Measurements from ENCODE around the gene RBBP5.
"Not testable (repeated sequence)": the region's sequence is repeated elsewhere in the genome, so short reads cannot be mapped to it uniquely, and the experiment has no call there.

RBBP5 gene

GRCh38 chr1:205121660-205122488, at the start of gene RBBP5:
RBBP5 (minus strand) TSS chr1:205121978; CDS start chr1:205121873, 105 bp downstream.
- peak; percentile 99 for ATAC-seq

- ATAC-seq: no peak
Observed at GRCh38 chr1:205171369-205171768, 49.6 kb upstream of the RBBP5 start.

- no peak for ATAC-seq
Observed at GRCh38 chr1:205170532-205171269, 48.9 kb upstream of the RBBP5 start.

- ATAC-seq: no peak
Observed at GRCh38 chr1:205169248-205169647, 47.5 kb upstream of the RBBP5 start.

GRCh38 chr1:205168291-205168690, 46.5 kb upstream of the RBBP5 start:
- no peak for ATAC-seq

GRCh38 chr1:205162301-205162700, 40.5 kb upstream of the RBBP5 start:
- ATAC-seq: no peak

- ATAC-seq: no peak
Observed at GRCh38 chr1:205161076-205161475, 39.3 kb upstream of the RBBP5 start.

- no peak for ATAC-seq
Observed at GRCh38 chr1:205158048-205158616, 36.4 kb upstream of the RBBP5 start.

- not testable (repeated sequence) for ATAC-seq
Observed at GRCh38 chr1:205155665-205156377, 34.0 kb upstream of the RBBP5 start.

- no peak for ATAC-seq
Observed at GRCh38 chr1:205152505-205152904, 30.7 kb upstream of the RBBP5 start.

- ATAC-seq: no peak
Observed at GRCh38 chr1:205150651-205151428, 29.1 kb upstream of the RBBP5 start.

GRCh38 chr1:205147191-205147835, 25.5 kb upstream of the RBBP5 start:
- ATAC-seq: no peak

- no peak for ATAC-seq
Observed at GRCh38 chr1:205144751-205145150, 23.0 kb upstream of the RBBP5 start.

GRCh38 chr1:205144046-205144720, 22.4 kb upstream of the RBBP5 start:
- ATAC-seq: no peak

GRCh38 chr1:205142102-205142469, 20.3 kb upstream of the RBBP5 start:
- ATAC-seq: no peak

GRCh38 chr1:205141236-205142101, 19.7 kb upstream of the RBBP5 start:
- peak; percentile 79 to 80 for ATAC-seq

GRCh38 chr1:205140113-205140512, 18.3 kb upstream of the RBBP5 start:
- ATAC-seq: no peak

- no peak for ATAC-seq
Observed at GRCh38 chr1:205137901-205138300, 16.1 kb upstream of the RBBP5 start.

GRCh38 chr1:205133287-205133686, 11.5 kb upstream of the RBBP5 start:
- ATAC-seq: no peak

- no peak for ATAC-seq
Observed at GRCh38 chr1:205129447-205130029, 7.8 kb upstream of the RBBP5 start.

Measured in activated CD4-positive, CD25-positive, alpha-beta regulatory T cell treated with anti-CD3 and anti-CD28 coated beads, Interleukin-2, amount 50 U/mL, for 24 hours (primary cell).